ENCODE data around the gene RBM17. TPM values are rescaled to one million over a fixed set of nuclear protein-coding genes. Genes with fewer than 3 reads are reported as not detected.

Gene RBM17
- total RNA-seq, 1 experiment from 2014 or later, result 124 TPM

DNA sequence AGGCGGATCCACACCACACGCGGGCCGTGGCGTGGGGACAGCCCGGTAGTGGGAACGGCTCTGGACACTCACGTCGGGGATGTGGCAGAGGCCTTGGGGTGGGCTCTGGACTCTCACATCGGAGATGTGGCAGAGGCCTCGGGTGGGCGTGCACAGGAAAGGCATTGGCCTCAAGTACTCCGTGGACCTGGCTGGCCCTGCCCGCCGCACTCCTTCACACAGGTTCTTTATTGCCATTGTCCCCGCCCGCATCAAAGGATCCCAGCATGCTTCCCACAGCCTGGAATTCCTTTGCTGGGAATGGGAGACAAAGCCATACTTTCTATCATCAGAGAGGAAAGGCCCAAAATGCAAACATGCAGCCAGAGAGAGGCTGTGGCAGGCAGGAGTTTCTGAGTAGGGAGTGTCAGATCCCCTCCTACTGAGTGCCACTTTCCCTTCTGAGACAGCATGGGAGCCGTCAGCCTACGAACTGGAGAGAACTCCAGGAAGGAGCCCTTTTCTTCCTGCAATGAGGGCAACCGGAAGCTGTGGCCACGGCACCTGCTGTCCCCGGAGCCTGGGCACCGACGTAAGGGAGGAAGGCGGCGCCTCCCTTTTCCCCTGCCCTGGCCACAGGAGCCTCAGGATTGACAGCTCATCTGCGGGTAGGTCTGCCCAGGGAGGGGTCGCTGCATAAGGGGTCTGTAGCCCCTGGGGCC lies 51.5 kb downstream of the RBM17 start:
- no peak overlapping the region for H3K27ac ChIP-seq (ENCODE audit: insufficient read length, low read depth, low read length)
- H2BK5ac ChIP-seq (ENCODE audit: insufficient read length, low read length), result no peak overlapping the region
- no peak overlapping the region for H2BK15ac ChIP-seq (ENCODE audit: low read depth, low read length)
- no peak overlapping the region for H3K9ac ChIP-seq (ENCODE audit: extremely low read depth, insufficient read length, low read length)
- H4K20me1 ChIP-seq (ENCODE audit: control insufficient read depth, insufficient read depth, insufficient read length), result no peaks in the 10 kb centered on the region
- H3K79me1 ChIP-seq (ENCODE audit: insufficient read depth, low read depth, low read length, poor library complexity, severe bottlenecking), result no peaks in the 10 kb centered on the region
- Mint-ChIP-seq H3K4me1 (peaks cover 24 to 32% of the 10 kb centered on the region in 2 experiments), H3K36me3 (ENCODE audit: insufficient read depth in 1 of 3, low read depth in 3 of 3) (no peaks in the 10 kb centered on the region), H3K27me3 (ENCODE audit: low read depth) (peaks cover 69% of the 10 kb centered on the region), H3K4me3 (peak overlapping the region in 1 of 2 experiments; percentile 47; a peak in 1 of 5 replicates), H3K9me3 (peaks cover 2 to 7% of the 10 kb centered on the region in 2 experiments; a peak in 3 of 5 replicates), H3K27ac (no peak overlapping the region)
- no CpG with 5 or more reads among the region's 28 CpGs for WGBS (ENCODE audit: extremely low coverage, insufficient read length, low lambda C conversion rate)
- H3K27me3 ChIP-seq (ENCODE audit: insufficient read depth, low read length), result no peaks in the 10 kb centered on the region; the same call in 1 of the 2 replicates
- H3T11ph ChIP-seq (ENCODE audit: low read length), result no peak overlapping the region
- no peak overlapping the region for H4K5ac ChIP-seq (ENCODE audit: insufficient read length, low read depth, low read length)
- H3K4me2 ChIP-seq (ENCODE audit: insufficient read depth, insufficient read length, low read length), result no peak overlapping the region
- H3K4me1 ChIP-seq (ENCODE audit: insufficient read depth, low read length), result peaks cover 4% of the 10 kb centered on the region; the same call in 1 of the 2 replicates
- no peak overlapping the region for H3K18ac ChIP-seq (ENCODE audit: insufficient read length, low read depth, low read length)
- no peak overlapping the region for H3K56ac ChIP-seq (ENCODE audit: insufficient read length, low read depth, low read length)
- H4K91ac ChIP-seq (ENCODE audit: insufficient read length, low read depth, low read length), result no peak overlapping the region
- H2AK5ac ChIP-seq (ENCODE audit: insufficient read length, low read length), result no peak overlapping the region
- no peak overlapping the region for H2AFZ ChIP-seq (ENCODE audit: low read length)
- H2BK120ac ChIP-seq (ENCODE audit: low read depth, low read length, poor library complexity, severe bottlenecking), result no peak overlapping the region
- no peaks in the 10 kb centered on the region for H3K79me2 ChIP-seq (ENCODE audit: insufficient read depth, low read length)
- H3K4ac ChIP-seq (ENCODE audit: low read depth, low read length), result no peak overlapping the region
- peaks cover 3% of the 10 kb centered on the region for H3K23me2 ChIP-seq (ENCODE audit: insufficient read length, low read depth, low read length, poor library complexity, severe bottlenecking)
- H2BK20ac ChIP-seq (ENCODE audit: low read depth, low read length, poor library complexity, severe bottlenecking), result no peak overlapping the region
- H3K9me3 ChIP-seq (ENCODE audit: control insufficient read depth, low read depth, low read length), result no peaks in the 10 kb centered on the region
- no peak for TF ChIP-seq CTCF (conservative IDR thresholded peaks at IDR 0.05)
- H3K14ac ChIP-seq (ENCODE audit: insufficient read depth, low read length), result peak overlapping the region; percentile 64; the same call in 1 of the 2 replicates
- no peak overlapping the region for H2BK12ac ChIP-seq (ENCODE audit: insufficient read length, low read depth, low read length)
- no peak overlapping the region for H3K23ac ChIP-seq (ENCODE audit: insufficient read length, low read depth, low read length)
- DNase-seq, result no peak
- H4K8ac ChIP-seq (replicated peaks; ENCODE audit: insufficient read length, low read depth, low read length), result no peak overlapping the region
